H1 (cell line): Measurements from ENCODE around the gene PTS. TPM values are rescaled to one million over a fixed set of nuclear protein-coding genes. Genes with fewer than 3 reads are reported as not detected.

ENCODE experiments used
- CTCF ChIA-PET: fragments of 300-600 bp; sonication (Branson Sonifier 250); formaldehyde crosslinking; loops from one replicate; lab custom pipeline; 2021; ENCODE audit not compliant: partially characterized antibody; lab: Charles Lee
- POLR2A ChIA-PET: fragments of 300-600 bp; sonication (Branson Sonifier 250); formaldehyde crosslinking; loops from one replicate; lab custom pipeline; 2021; ENCODE audit warnings: inconsistent platforms; ENCODE audit not compliant: partially characterized antibody; lab: Charles Lee
- DNase-seq, 2 experiments: peaks; one replicate each; pipeline versions ENCODE4 v3.0.0 to v3.0.0-alpha.2; 2010 to 2022; ENCODE audit warnings: low spot score in 2 of 2, low read depth in 1 of 2, mixed read lengths in 1 of 2
- FAIRE-seq: peaks from 2 replicates; lab custom pipeline; 2011; peaks lifted over from hg19 to GRCh38; lab: Jason Lieb, UNC
- H2AFZ ChIP-seq: 2 replicates; pipeline ENCODE4 v1.8.1; 2012; ENCODE audit warnings: low read length, inconsistent platforms
- H2AK5ac ChIP-seq: 2 replicates; pipeline ENCODE4 v1.6.1; 2013; ENCODE audit warnings: low read depth, low read length
- H2BK120ac ChIP-seq: replicated peaks from 2 replicates; pipeline ENCODE3; 2013; ENCODE audit warnings: low read depth, low read length, inconsistent platforms
- H2BK12ac ChIP-seq: 2 replicates; pipeline ENCODE4 v1.6.1; 2013; ENCODE audit warnings: low read depth, low read length
- H2BK15ac ChIP-seq: 2 replicates; pipeline ENCODE4 v1.6.1; 2013; ENCODE audit warnings: low read length
- H2BK20ac ChIP-seq: 2 replicates; pipeline ENCODE4 v1.6.1; 2013; ENCODE audit warnings: low read length
- H2BK5ac ChIP-seq: 2 replicates; pipeline ENCODE4 v1.6.1; 2013; ENCODE audit warnings: low read depth, low read length
- H3K14ac ChIP-seq: 2 replicates; pipeline ENCODE4 v1.6.1; 2013; ENCODE audit warnings: inconsistent platforms; ENCODE audit not compliant: insufficient read length
- H3K18ac ChIP-seq: 2 replicates; pipeline ENCODE4 v1.6.1; 2013; ENCODE audit warnings: low read length; ENCODE audit errors: extremely low read depth
- H3K23ac ChIP-seq: 2 replicates; pipeline ENCODE4 v1.6.1; 2013; ENCODE audit warnings: inconsistent platforms; ENCODE audit not compliant: insufficient read length
- H3K23me2 ChIP-seq: 2 replicates; pipeline ENCODE4 v1.6.1; 2013; ENCODE audit warnings: low read depth, low read length
- H3K27ac ChIP-seq: 2 replicates; pipeline ENCODE4 v1.6.1; 2011; ENCODE audit warnings: low read depth, low read length, inconsistent platforms
- H3K27me3 ChIP-seq, 4 experiments: replicated peaks in 1 of 4; 1 replicate in 1 of 4; 2 replicates in 3 of 4; pipeline versions ENCODE4 v1.6.1 to v1.8.1; 2011 to 2013; ENCODE audit warnings: low read length in 3 of 4, mild to moderate bottlenecking in 3 of 4, inconsistent platforms in 2 of 4, mixed read lengths in 2 of 4, moderate library complexity in 1 of 4; ENCODE audit not compliant: control insufficient read depth in 3 of 4, insufficient read depth in 3 of 4; ENCODE audit errors: extremely low read depth in 1 of 4
- H3K36me3 ChIP-seq, 4 experiments: 2 replicates each; pipeline versions ENCODE4 v1.6.1 to v1.8.1; 2011 to 2013; ENCODE audit warnings: mild to moderate bottlenecking in 4 of 4, low read length in 3 of 4, moderate library complexity in 2 of 4, control low read depth in 1 of 4, inconsistent platforms in 1 of 4; ENCODE audit not compliant: insufficient read depth in 4 of 4, control insufficient read depth in 2 of 4
- H3K4ac ChIP-seq: replicated peaks from 2 replicates; pipeline ENCODE3; 2013; ENCODE audit warnings: low read length, low read depth, mixed read lengths, inconsistent platforms; ENCODE audit not compliant: insufficient read length
- H3K4me1 ChIP-seq, 4 experiments: replicated peaks in 1 of 4; 1 replicate in 1 of 4; 2 replicates in 3 of 4; pipeline versions ENCODE4 v1.6.1 to v1.8.1; 2011 to 2013; ENCODE audit warnings: low read length in 3 of 4, inconsistent platforms in 2 of 4, mixed read lengths in 1 of 4; ENCODE audit not compliant: insufficient read depth in 4 of 4, control insufficient read depth in 3 of 4
- H3K4me2 ChIP-seq, 2 experiments: 2 replicates each; pipeline versions ENCODE4 v1.6.1 to v1.8.1; 2011 to 2013; ENCODE audit warnings: low read depth in 2 of 2, low read length in 2 of 2, control low read depth in 1 of 2, inconsistent platforms in 1 of 2, mild to moderate bottlenecking in 1 of 2; ENCODE audit not compliant: insufficient read depth in 1 of 2
- H3K4me3 ChIP-seq, 4 experiments: fragments of 200-600, 300-600 bp in 1 of 4; sonication (generic), shearing (Covaris generic), sonication (Bioruptor Twin) in 1 of 4; 2 replicates each; pipeline versions ENCODE4 v1.5.1 to v1.8.1; 2011 to 2016; ENCODE audit warnings: low read length in 4 of 4, low read depth in 3 of 4, control low read depth in 2 of 4, inconsistent platforms in 2 of 4, mild to moderate bottlenecking in 2 of 4, mixed read lengths in 1 of 4, moderate library complexity in 1 of 4; ENCODE audit not compliant: insufficient read depth in 2 of 4; ENCODE audit errors: extremely low read depth in 1 of 4
- H3K56ac ChIP-seq: replicated peaks from 2 replicates; pipeline ENCODE3; 2013; ENCODE audit warnings: low read depth, mild to moderate bottlenecking, mixed read lengths, low read length, inconsistent platforms; ENCODE audit not compliant: insufficient read length
- H3K79me1 ChIP-seq: 2 replicates; pipeline ENCODE4 v1.6.1; 2013; ENCODE audit warnings: low read depth, low read length, control low read depth
- H3K79me2 ChIP-seq, 2 experiments: 2 replicates each; pipeline versions ENCODE4 v1.6.1 to v1.8.1; 2012 to 2013; ENCODE audit warnings: low read length in 2 of 2, mild to moderate bottlenecking in 2 of 2, inconsistent platforms in 1 of 2; ENCODE audit not compliant: insufficient read depth in 2 of 2, control insufficient read depth in 1 of 2
- H3K9ac ChIP-seq, 4 experiments: replicated peaks in 1 of 4; 1 replicate in 1 of 4; 2 replicates in 3 of 4; pipeline versions ENCODE4 v1.6.1 to v1.8.1; 2011 to 2013; ENCODE audit warnings: low read depth in 3 of 4, low read length in 3 of 4, control low read depth in 2 of 4, mild to moderate bottlenecking in 2 of 4, moderate library complexity in 2 of 4, inconsistent platforms in 1 of 4; ENCODE audit errors: extremely low read depth in 1 of 4
- H3K9me3 ChIP-seq, 2 experiments: 2 replicates each; pipeline versions ENCODE4 v1.6.1 to v1.8.1; 2012 to 2013; ENCODE audit warnings: mild to moderate bottlenecking in 2 of 2, moderate library complexity in 2 of 2, control low read depth in 1 of 2, inconsistent platforms in 1 of 2, low read depth in 1 of 2, low read length in 1 of 2, mixed read lengths in 1 of 2; ENCODE audit not compliant: insufficient read depth in 2 of 2
- H4K20me1 ChIP-seq, 2 experiments: replicated peaks in 1 of 2; 2 replicates each; pipeline versions ENCODE3 to v1.8.1; 2011 to 2013; ENCODE audit warnings: inconsistent platforms in 2 of 2, low read length in 2 of 2, mild to moderate bottlenecking in 1 of 2; ENCODE audit not compliant: insufficient read depth in 2 of 2, control insufficient read depth in 1 of 2
- H4K5ac ChIP-seq: 2 replicates; pipeline ENCODE4 v1.6.1; 2013; ENCODE audit warnings: low read length, low read depth, mixed read lengths, inconsistent platforms; ENCODE audit not compliant: insufficient read length
- H4K8ac ChIP-seq: 2 replicates; pipeline ENCODE4 v1.8.0; 2013; ENCODE audit warnings: mild to moderate bottlenecking, moderate library complexity, low read length, inconsistent platforms; ENCODE audit not compliant: insufficient read depth; ENCODE audit errors: extremely low read depth
- H4K91ac ChIP-seq: replicated peaks from 2 replicates; pipeline ENCODE3; 2013; ENCODE audit warnings: low read length, mixed read lengths, inconsistent platforms; ENCODE audit not compliant: insufficient read length
- E2F6 ChIP-seq: IDR thresholded peaks from 2 replicates; pipeline ENCODE4 v1.6.1; 2012; ENCODE audit warnings: inconsistent platforms
- EP300 ChIP-seq, 2 experiments: IDR thresholded peaks; 1 replicate in 1 of 2; 2 replicates in 1 of 2; pipeline ENCODE4 v1.6.1; 2011 to 2012; ENCODE audit warnings: low read depth in 2 of 2, low read length in 2 of 2, mild to moderate bottlenecking in 2 of 2, borderline replicate concordance in 1 of 2, inconsistent platforms in 1 of 2, moderate library complexity in 1 of 2
- EZH2 ChIP-seq: fragments of 200-600 bp; sonication (generic); IDR thresholded peaks from 2 replicates; pipeline ENCODE4 v1.7.1; 2012; ENCODE audit warnings: low read depth, mild to moderate bottlenecking, moderate library complexity, low read length, inconsistent platforms; ENCODE audit not compliant: severe bottlenecking
- JUND ChIP-seq: IDR thresholded peaks from 2 replicates; pipeline ENCODE4 v1.6.1; 2011; ENCODE audit warnings: mild to moderate bottlenecking, improper control_type of control experiment, low read length
- KDM1A ChIP-seq: fragments of 200-600, 300-600 bp; sonication (generic); IDR thresholded peaks from 2 replicates; pipeline ENCODE4 v1.7.1; 2016; ENCODE audit warnings: mild to moderate bottlenecking, low read length, borderline replicate concordance
- RFX5 ChIP-seq: IDR thresholded peaks from 2 replicates; pipeline ENCODE4 v1.6.1; 2011; ENCODE audit warnings: low read depth, low read length, improper control_type of control experiment, borderline replicate concordance
- SRF ChIP-seq: IDR thresholded peaks from 2 replicates; pipeline ENCODE4 v1.6.1; 2011; ENCODE audit warnings: mild to moderate bottlenecking, low read depth, low read length, moderate library complexity
- YY1 ChIP-seq: IDR thresholded peaks from 2 replicates; pipeline ENCODE4 v1.6.1; 2011; ENCODE audit warnings: low read depth, mild to moderate bottlenecking, low read length
- ZNF274 ChIP-seq: IDR thresholded peaks from 2 replicates; pipeline ENCODE4 v1.7.0; 2012; ENCODE audit warnings: low read length, borderline replicate concordance; ENCODE audit errors: extremely low read depth
- WGBS, 2 experiments: shearing (Covaris generic) in 1 of 2; methylation state at CpG; one replicate each; pipeline versions ENCODE4 v1.1.6 to v1.1.7; 2013 to 2015; ENCODE audit warnings: low lambda C conversion rate in 2 of 2, mixed read lengths in 2 of 2, inconsistent platforms in 1 of 2, low coverage in 1 of 2, missing lambda C conversion rate in 1 of 2; ENCODE audit not compliant: insufficient replicate concordance in 2 of 2, insufficient coverage in 1 of 2, insufficient read length in 1 of 2; ENCODE audit errors: extremely low coverage in 1 of 2, missing lambda C conversion rate in 1 of 2; 5-methylcytosine and 5-hydroxymethylcytosine counted together
- polyA plus RNA-seq, 7 experiments: library from polyadenylated mRNA; depleted of rRNA in 3 of 7; stranded (reverse) in 5 of 7; unstranded in 2 of 7; fragments of >200 nt in 5 of 7; fragments of 200-250 nt in 2 of 7; gene quantifications; 1 replicate in 5 of 7; 2 replicates in 1 of 7; 4 replicates in 1 of 7; pipeline versions ENCODE4 v1.2.1 to v1.2.3, GENCODE V29; 2011 to 2013; ENCODE audit warnings: missing spikeins in 2 of 7, mixed read lengths in 2 of 7
- total RNA-seq: library from RNA; stranded (reverse); fragmentation: NEBNext Ultra II Directional; extraction: Animal tissue kit (Norgen Biotek cat#: 25700); gene quantifications from 2 replicates; pipeline ENCODE4 v1.2.1, GENCODE V29; 2021
- TF ChIP-seq, protein P1 (sequence below): IDR thresholded peaks from 2 replicates; pipeline ENCODE4 v1.6.1; 2011; ENCODE audit warnings: low read depth, mild to moderate bottlenecking, low read length; ENCODE audit not compliant: insufficient read depth
- TF ChIP-seq, protein P2 (sequence below): IDR thresholded peaks from 2 replicates; pipeline ENCODE4 v1.6.1; 2011; ENCODE audit warnings: low read length, improper control_type of control experiment

Gene PTS
- total and polyA plus RNA-seq, 2 of the 8 experiments (the other 6 are each of a cell fraction or from before 2014, with no cell fraction given) = 18.3 to 25.9 TPM

- Histone ChIP-seq H3K79me2 (no peaks in the 10 kb centered on the region), H3K4ac (no peak overlapping the region), H4K20me1 (no peaks in the 10 kb centered on the region), H2BK15ac (no peak overlapping the region), H3K36me3 (peaks cover 2 to 30% (median 16%) of the 10 kb centered on the region in 4 experiments; a peak in 7 of 8 replicates), H4K8ac (no peak overlapping the region), H3K23me2 (no peaks in the 10 kb centered on the region), H3K18ac (no peak overlapping the region), H3K14ac (no peak overlapping the region), H3K9ac (no peak overlapping the region), H3K79me1 (no peaks in the 10 kb centered on the region), H2BK20ac (no peak overlapping the region), H3K56ac (no peak overlapping the region), H3K23ac (no peak overlapping the region), H3K27me3 (no peaks in the 10 kb centered on the region), H3K27ac (no peak overlapping the region), H2BK12ac (no peak overlapping the region), H3K4me2 (no peak overlapping the region), H2AFZ (no peak overlapping the region), H3K4me3 (no peak overlapping the region), H3K4me1 (no peaks in the 10 kb centered on the region), H2BK120ac (no peak overlapping the region), H4K91ac (no peak overlapping the region), H3K9me3 (no peaks in the 10 kb centered on the region), H4K5ac (no peak overlapping the region), H2BK5ac (no peak overlapping the region), H2AK5ac (no peak overlapping the region)
- ChIA-PET POLR2A (interaction anchor here (1.3 kb wide), 1 partner anchor 118 kb away, joined by 3 read pairs; no protein-coding TSS in a partner anchor), CTCF (no interaction called here)
- WGBS, 2 experiments = 91% methylated on average over 3 of the region's 3 CpGs; no CpG with 5 or more reads in 1 of the 2 experiments
- DNase-seq (no peak), FAIRE-seq (no peak)
- TF ChIP-seq EP300 (IDR thresholded peaks at IDR 0.05; ENCODE audit: borderline replicate concordance in 1 of 2, low read depth in 2 of 2, low read length in 2 of 2) (no peak), E2F6 (no peak), JUND (no peak), EZH2 (no peak), ZNF274 (no peak), YY1 (no peak), SRF (no peak), RFX5 (no peak), KDM1A (no peak)
- TF ChIP-seq, protein P1, sequence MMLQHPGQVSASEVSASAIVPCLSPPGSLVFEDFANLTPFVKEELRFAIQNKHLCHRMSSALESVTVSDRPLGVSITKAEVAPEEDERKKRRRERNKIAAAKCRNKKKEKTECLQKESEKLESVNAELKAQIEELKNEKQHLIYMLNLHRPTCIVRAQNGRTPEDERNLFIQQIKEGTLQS = no peak
- TF ChIP-seq, protein P2, sequence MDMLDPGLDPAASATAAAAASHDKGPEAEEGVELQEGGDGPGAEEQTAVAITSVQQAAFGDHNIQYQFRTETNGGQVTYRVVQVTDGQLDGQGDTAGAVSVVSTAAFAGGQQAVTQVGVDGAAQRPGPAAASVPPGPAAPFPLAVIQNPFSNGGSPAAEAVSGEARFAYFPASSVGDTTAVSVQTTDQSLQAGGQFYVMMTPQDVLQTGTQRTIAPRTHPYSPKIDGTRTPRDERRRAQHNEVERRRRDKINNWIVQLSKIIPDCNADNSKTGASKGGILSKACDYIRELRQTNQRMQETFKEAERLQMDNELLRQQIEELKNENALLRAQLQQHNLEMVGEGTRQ = no peak
Measured at GRCh38 chr11:112238041-112238440, 11.8 kb downstream of the PTS start.
